Activated CD8-positive, alpha-beta T cell treated with anti-CD3 and anti-CD28 coated beads for 36 hours (primary cell): ENCODE data around the gene MITF. TPM values are rescaled to one million over a fixed set of nuclear protein-coding genes. Genes with fewer than 3 reads are reported as not detected.

Source experiments
- ATAC-seq: fragments of 200-7000 bp; cut with Tn5 transposase; one replicate; pipeline ENCODE4 v1.10.0; 2021; ENCODE audit warnings: mild to moderate bottlenecking, moderate library complexity
- CTCF ChIA-PET: fragments of 350-600 bp; sonication (Branson Sonifier 250); formaldehyde crosslinking; loops from one replicate; lab custom pipeline; 2021; ENCODE audit warnings: antibody characterized with exemption; lab: Charles Lee
- POLR2A ChIA-PET: fragments of 350-600 bp; sonication (Branson Sonifier 250); formaldehyde crosslinking; loops from one replicate; lab custom pipeline; 2021; ENCODE audit warnings: antibody characterized with exemption; lab: Charles Lee
- DNase-seq: peaks from one replicate; pipeline ENCODE4 v3.0.0-alpha.2; 2020
- H3K27ac Mint-ChIP-seq: one replicate; pipeline ENCODE4 v1.8.0; 2021; ENCODE audit warnings: mild to moderate bottlenecking, mixed read lengths
- H3K27me3 Mint-ChIP-seq: one replicate; pipeline ENCODE4 v1.8.0; 2021; ENCODE audit warnings: mixed read lengths
- H3K36me3 Mint-ChIP-seq: one replicate; pipeline ENCODE4 v1.8.0; 2021; ENCODE audit warnings: low read depth, mixed read lengths
- H3K4me1 Mint-ChIP-seq: one replicate; pipeline ENCODE4 v1.8.0; 2021; ENCODE audit warnings: low read depth, mixed read lengths
- H3K4me3 Mint-ChIP-seq: one replicate; pipeline ENCODE4 v1.8.0; 2021; ENCODE audit warnings: mild to moderate bottlenecking, moderate library complexity, mixed read lengths
- H3K9me3 Mint-ChIP-seq: one replicate; pipeline ENCODE4 v1.8.0; 2021; ENCODE audit warnings: mixed read lengths
- CTCF ChIP-seq: fragments of 200-600 bp; IDR thresholded peaks from one replicate; pipeline ENCODE4 v1.8.0; 2022; ENCODE audit warnings: antibody characterized with exemption, mild to moderate bottlenecking
- intact Hi-C: fragments of 100-400 bp; cut with micrococcal nuclease; formaldehyde crosslinking; loops from one replicate; pipeline ENCODE4 v1.10.0; 2022
- total RNA-seq, 2 experiments: library from RNA; stranded (reverse); gene quantifications; one replicate each; pipeline ENCODE4 v1.2.3, GENCODE V29; 2021

The MITF gene
- total RNA-seq, 2 experiments from 2014 or later = not detected

- Mint-ChIP-seq H3K4me3 (no peak overlapping the region), H3K4me1 (no peaks in the 10 kb centered on the region), H3K36me3 (no peaks in the 10 kb centered on the region), H3K27ac (no peak overlapping the region), H3K27me3 (no peaks in the 10 kb centered on the region), H3K9me3 (no peaks in the 10 kb centered on the region)
- CTCF ChIA-PET = no interaction called here
- no peak for TF ChIP-seq CTCF
- POLR2A ChIA-PET = interaction anchor here (1.0 kb wide), 1 partner anchor 65 kb away, joined by 3 read pairs; no protein-coding TSS in a partner anchor
- DNase-seq = no peak
- ATAC-seq = no peak
- intact Hi-C loops = no loop called here
These were observed 129.7 kb downstream of the MITF start for GRCh38 chr3:69868841-69869420.

- ChIA-PET CTCF (no interaction called here), POLR2A (interaction anchor here (1.0 kb wide), 1 partner anchor 64 kb away, joined by 3 read pairs; no protein-coding TSS in a partner anchor)
- Mint-ChIP-seq H3K9me3 (no peaks in the 10 kb centered on the region), H3K36me3 (no peaks in the 10 kb centered on the region), H3K27me3 (no peaks in the 10 kb centered on the region), H3K4me3 (no peak overlapping the region), H3K27ac (no peak overlapping the region), H3K4me1 (no peaks in the 10 kb centered on the region)
- intact Hi-C loops = no loop called here
- DNase-seq (no peak), ATAC-seq (no peak)
- no peak for TF ChIP-seq CTCF
These were observed 130.4 kb downstream of the MITF start for GRCh38 chr3:69869643-69870042.

GRCh38 chr3:69871251-69871650, 132.0 kb downstream of the MITF start:
- H3K4me1 Mint-ChIP-seq = no peaks in the 10 kb centered on the region
- H3K27me3 Mint-ChIP-seq = no peaks in the 10 kb centered on the region
- H3K36me3 Mint-ChIP-seq = no peaks in the 10 kb centered on the region
- DNase-seq = no peak
- ChIA-PET POLR2A (no interaction called here), CTCF (no interaction called here)
- intact Hi-C loops = no loop called here
- H3K4me3 Mint-ChIP-seq = no peak overlapping the region
- no peak for ATAC-seq
- no peak overlapping the region for H3K27ac Mint-ChIP-seq
- no peak for TF ChIP-seq CTCF
- no peaks in the 10 kb centered on the region for H3K9me3 Mint-ChIP-seq

GRCh38 chr3:69871868-69872267, 132.6 kb downstream of the MITF start:
- no peaks in the 10 kb centered on the region for H3K36me3 Mint-ChIP-seq

More at GRCh38 chr3:69871868-69872267, 132.6 kb downstream of the MITF start:
- intact Hi-C loops = no loop called here
- ChIA-PET CTCF (no interaction called here), POLR2A (no interaction called here)
- no peak for DNase-seq
- no peak overlapping the region for H3K27ac Mint-ChIP-seq
- no peak for ATAC-seq
- no peaks in the 10 kb centered on the region for H3K27me3 Mint-ChIP-seq
- H3K4me1 Mint-ChIP-seq = no peaks in the 10 kb centered on the region
- TF ChIP-seq CTCF = no peak
- no peak overlapping the region for H3K4me3 Mint-ChIP-seq
- no peaks in the 10 kb centered on the region for H3K9me3 Mint-ChIP-seq
